ENCODE measurements around the gene CEACAM19. TPM values are rescaled to one million over a fixed set of nuclear protein-coding genes. Genes with fewer than 3 reads are reported as not detected.

The CEACAM19 gene
- total and polyA plus RNA-seq, 2 of the 4 experiments (the other 2 are of a cell fraction), result 0.72 to 9.3 TPM

DNA sequence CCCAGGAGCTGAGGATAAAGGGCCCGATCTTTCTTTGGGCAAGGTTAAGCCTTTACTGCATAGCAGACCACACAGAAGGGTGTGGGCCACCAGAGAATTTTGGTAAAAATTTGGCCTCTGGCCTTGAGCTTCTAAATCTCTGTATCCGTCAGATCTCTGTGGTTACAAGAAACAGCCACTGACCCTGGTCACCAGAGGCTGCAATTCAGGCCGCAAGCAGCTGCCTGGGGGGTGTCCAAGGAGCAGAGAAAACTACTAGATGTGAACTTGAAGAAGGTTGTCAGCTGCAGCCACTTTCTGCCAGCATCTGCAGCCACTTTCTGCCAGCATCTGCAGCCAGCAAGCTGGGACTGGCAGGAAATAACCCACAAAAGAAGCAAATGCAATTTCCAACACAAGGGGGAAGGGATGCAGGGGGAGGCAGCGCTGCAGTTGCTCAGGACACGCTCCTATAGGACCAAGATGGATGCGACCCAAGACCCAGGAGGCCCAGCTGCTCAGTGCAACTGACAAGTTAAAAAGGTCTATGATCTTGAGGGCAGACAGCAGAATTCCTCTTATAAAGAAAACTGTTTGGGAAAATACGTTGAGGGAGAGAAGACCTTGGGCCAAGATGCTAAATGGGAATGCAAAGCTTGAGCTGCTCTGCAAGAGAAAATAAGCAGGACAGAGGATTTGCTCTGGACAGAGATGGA lies 8.4 kb upstream of the CEACAM19 start:
- H3K4me3 ChIP-seq (ENCODE audit: insufficient read depth, low read depth, low read length), result no peak overlapping the region
- H3K56ac ChIP-seq (ENCODE audit: extremely low read depth, insufficient read depth, low read length), result no peak overlapping the region
- no peak overlapping the region for H3K4me2 ChIP-seq (ENCODE audit: low read depth, low read length)
- H3K27me3 ChIP-seq (ENCODE audit: control insufficient read depth, insufficient read depth, low read length), result no peaks in the 10 kb centered on the region
- 57% methylated on average over 4 of the region's 7 CpGs; no CpG with 5 or more reads in 1 of the 2 experiments for WGBS, 2 experiments (ENCODE audit: extremely low coverage in 2 of 2, insufficient read length in 1 of 2)
- H2AK5ac ChIP-seq (ENCODE audit: low read depth, low read length), result no peak overlapping the region
- peaks cover 26 to 57% of the 10 kb centered on the region in 2 experiments; a peak in 3 of 4 replicates for H3K79me1 ChIP-seq (ENCODE audit: low read depth in 1 of 2, low read length in 2 of 2)
- ATAC-seq (ENCODE audit: low read depth) (no peak), DNase-seq (peak; percentile 31)
- in situ Hi-C loops (cut with MboI; ENCODE audit: low sequenced_read_pairs), result no loop called here
- intact Hi-C loops (cut with micrococcal nuclease), result no loop called here
- TSS peak; percentile 25 for BruUV-seq (replicated peaks)
- dilution Hi-C loops (cut with HindIII; ENCODE audit: low sequenced_read_pairs, unreplicated experiment), result no loop called here
- no peak overlapping the region for H3K27ac ChIP-seq (ENCODE audit: insufficient read depth, low read length)
- no peak for TF ChIP-seq CHD1 (IDR thresholded peaks at IDR 0.05; ENCODE audit: low read depth, low read length)
- TF ChIP-seq, protein P1, sequence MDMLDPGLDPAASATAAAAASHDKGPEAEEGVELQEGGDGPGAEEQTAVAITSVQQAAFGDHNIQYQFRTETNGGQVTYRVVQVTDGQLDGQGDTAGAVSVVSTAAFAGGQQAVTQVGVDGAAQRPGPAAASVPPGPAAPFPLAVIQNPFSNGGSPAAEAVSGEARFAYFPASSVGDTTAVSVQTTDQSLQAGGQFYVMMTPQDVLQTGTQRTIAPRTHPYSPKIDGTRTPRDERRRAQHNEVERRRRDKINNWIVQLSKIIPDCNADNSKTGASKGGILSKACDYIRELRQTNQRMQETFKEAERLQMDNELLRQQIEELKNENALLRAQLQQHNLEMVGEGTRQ (IDR thresholded peaks at IDR 0.05; ENCODE audit: low read depth, low read length), result no peak
- TF ChIP-seq MXI1 (IDR thresholded peaks at IDR 0.05; ENCODE audit: borderline replicate concordance, low read depth, low read length), result no peak
- TF ChIP-seq, protein P2, sequence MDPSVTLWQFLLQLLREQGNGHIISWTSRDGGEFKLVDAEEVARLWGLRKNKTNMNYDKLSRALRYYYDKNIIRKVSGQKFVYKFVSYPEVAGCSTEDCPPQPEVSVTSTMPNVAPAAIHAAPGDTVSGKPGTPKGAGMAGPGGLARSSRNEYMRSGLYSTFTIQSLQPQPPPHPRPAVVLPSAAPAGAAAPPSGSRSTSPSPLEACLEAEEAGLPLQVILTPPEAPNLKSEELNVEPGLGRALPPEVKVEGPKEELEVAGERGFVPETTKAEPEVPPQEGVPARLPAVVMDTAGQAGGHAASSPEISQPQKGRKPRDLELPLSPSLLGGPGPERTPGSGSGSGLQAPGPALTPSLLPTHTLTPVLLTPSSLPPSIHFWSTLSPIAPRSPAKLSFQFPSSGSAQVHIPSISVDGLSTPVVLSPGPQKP (IDR thresholded peaks at IDR 0.05; ENCODE audit: borderline replicate concordance, low read depth, low read length), result no peak
- no peak for TF ChIP-seq RAD21 (IDR thresholded peaks at IDR 0.05; ENCODE audit: low read length)
- TF ChIP-seq RCOR1 (IDR thresholded peaks at IDR 0.05; ENCODE audit: insufficient replicate concordance, low read length), result no peak
- TF ChIP-seq POLR2A (IDR thresholded peaks at IDR 0.05; ENCODE audit: low read depth, low read length), result no peak
- no peak for TF ChIP-seq SMC3 (IDR thresholded peaks at IDR 0.05; ENCODE audit: low read depth, low read length)
- no peak for TF ChIP-seq BHLHE40 (IDR thresholded peaks at IDR 0.05; ENCODE audit: low read depth, low read length)
- no peak overlapping the region for H2BK15ac ChIP-seq (ENCODE audit: low read depth, low read length)
- H2BK20ac ChIP-seq (ENCODE audit: low read depth, low read length), result no peak overlapping the region
- no peak overlapping the region for H4K5ac ChIP-seq (ENCODE audit: low read depth, low read length)
- no peak overlapping the region for H3K9ac ChIP-seq (ENCODE audit: low read depth, low read length)
- ChIA-PET CTCF (interaction anchor here (1.0 to 1.8 kb wide), 2 partner anchors 56 to 92 kb away, joined by 3 to 15 read pairs; no protein-coding TSS in a partner anchor), POLR2A (ENCODE audit: unreplicated experiment) (no interaction called here)
- H4K8ac ChIP-seq (ENCODE audit: low read depth in 2 of 2, low read length in 2 of 2), result 0 out of 4 replicates have a peak overlapping the region, but pooled peaks of 1 of the 2 experiments have one; percentile 41
- peaks cover 7% of the 10 kb centered on the region; the same call in 1 of the 2 replicates for H3K9me1 ChIP-seq (ENCODE audit: insufficient read depth, low read length)
- no peak overlapping the region for H4K91ac ChIP-seq (ENCODE audit: insufficient read depth, low read depth, low read length)
- no peak overlapping the region for H2AK9ac ChIP-seq (replicated peaks; ENCODE audit: low read depth, low read length, poor library complexity)
- H3K4me1 ChIP-seq (ENCODE audit: control insufficient read depth, insufficient read depth, low read length), result no peaks in the 10 kb centered on the region
- H3K23ac ChIP-seq (ENCODE audit: low read depth, low read length), result no peak overlapping the region
- no peak overlapping the region for H2AFZ ChIP-seq (replicated peaks; ENCODE audit: low read length, poor library complexity)
- H3K18ac ChIP-seq (ENCODE audit: low read depth, low read length), result no peak overlapping the region
- H3K14ac ChIP-seq (replicated peaks; ENCODE audit: low read depth, low read length), result no peak overlapping the region
- peaks cover 57% of the 10 kb centered on the region for H3K36me3 ChIP-seq (ENCODE audit: control insufficient read depth, insufficient read depth, low read length)
- no peak overlapping the region for H2BK5ac ChIP-seq (ENCODE audit: low read depth, low read length, poor library complexity, severe bottlenecking)
- no peaks in the 10 kb centered on the region for H4K20me1 ChIP-seq (ENCODE audit: insufficient read depth, low read length)
- no peak overlapping the region for H2BK120ac ChIP-seq (ENCODE audit: low read depth, low read length)
- H3K4ac ChIP-seq (ENCODE audit: low read depth, low read length), result no peak overlapping the region
- H3K9me3 ChIP-seq (ENCODE audit: control insufficient read depth, insufficient read depth, low read length), result no peaks in the 10 kb centered on the region

Data from IMR-90 (cell line).